M059J (cell line): Measurements from ENCODE around the gene SH3BP5. TPM values are rescaled to one million over a fixed set of nuclear protein-coding genes. Genes with fewer than 3 reads are reported as not detected.

Experiments used
- DNase-seq: peaks from one replicate; pipeline ENCODE4 v3.0.0-alpha.2; 2012; ENCODE audit warnings: low read depth
- total RNA-seq: library from RNA; depleted of rRNA; stranded (reverse); fragments of >200 nt; shearing (Covaris generic); gene quantifications from 2 replicates; pipeline ENCODE4 v1.2.3, GENCODE V29; 2014

The SH3BP5 gene
- total RNA-seq, 1 experiment from 2014 or later: 9.2 TPM

DNA sequence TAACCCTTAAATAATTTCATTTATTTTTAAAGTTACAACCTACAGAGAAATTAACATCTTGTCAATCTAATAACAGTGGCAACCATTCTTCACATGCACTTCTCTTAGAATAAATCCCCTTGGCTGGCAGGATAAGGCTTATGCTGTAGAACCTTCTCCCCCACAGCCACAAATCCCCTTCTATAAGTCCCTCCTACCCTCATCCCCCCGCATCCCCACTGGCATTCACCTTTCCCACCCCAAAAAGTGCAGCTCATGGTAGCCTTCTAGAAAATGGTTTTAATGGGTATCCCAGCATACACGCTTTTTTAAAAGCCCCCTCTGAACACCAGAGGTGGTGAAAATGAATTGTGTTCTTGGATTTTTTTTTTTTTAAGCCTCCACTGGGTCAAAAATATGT lies 77.2 kb downstream of the SH3BP5 start:
- DNase-seq: no peak

DNA sequence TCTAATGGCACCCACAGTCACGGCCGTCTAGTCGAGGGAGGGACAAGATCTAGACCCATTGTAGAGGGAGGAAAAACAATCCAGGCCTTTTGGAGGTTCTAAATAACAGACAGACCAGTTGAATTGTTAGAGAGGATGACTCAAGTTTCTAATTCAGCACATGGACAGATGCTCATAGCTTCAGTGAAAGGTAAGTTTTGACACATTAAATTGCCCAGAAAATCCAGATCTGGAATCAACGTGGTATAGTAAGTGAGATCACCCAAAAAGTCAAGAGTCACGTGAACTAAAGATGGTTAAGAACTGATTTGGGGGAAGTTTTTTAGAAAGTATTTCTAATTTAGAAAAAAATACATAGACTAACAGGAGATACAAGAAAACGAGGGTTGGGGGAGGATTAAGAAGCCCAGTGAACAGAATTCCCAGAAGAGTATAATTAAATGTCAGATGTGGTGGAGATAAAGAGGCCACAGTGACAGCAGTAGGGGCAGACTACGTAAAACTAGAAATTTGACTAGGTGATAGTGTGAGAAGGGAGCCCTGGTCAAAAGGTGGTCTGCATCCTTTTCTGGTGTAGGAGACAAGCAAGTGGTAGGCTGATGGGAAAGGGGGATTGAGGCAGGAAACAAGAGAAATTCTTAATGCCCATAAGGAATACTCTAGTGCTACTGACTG lies 79.2 kb downstream of the SH3BP5 start:
- DNase-seq: no peak

DNA sequence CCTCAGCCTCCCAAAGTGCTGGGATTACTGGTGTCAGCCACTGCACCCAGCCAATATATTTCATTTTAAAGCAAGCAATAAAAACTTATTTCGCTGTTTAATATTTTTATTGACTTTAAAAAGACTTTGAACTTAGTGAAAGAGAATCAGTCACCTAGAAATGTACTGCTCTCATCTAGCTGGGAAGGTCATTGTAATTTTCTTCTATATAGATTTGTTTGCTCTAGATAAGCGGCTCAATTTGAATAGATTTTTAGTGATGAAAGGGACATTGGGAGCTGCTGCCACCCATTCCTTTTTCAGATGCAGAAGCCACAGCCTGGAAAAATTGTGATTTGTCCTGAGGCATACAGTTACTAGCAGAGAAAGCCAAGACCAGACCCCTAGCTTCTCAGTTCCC lies 86.2 kb downstream of the SH3BP5 start:
- no peak for DNase-seq

DNA sequence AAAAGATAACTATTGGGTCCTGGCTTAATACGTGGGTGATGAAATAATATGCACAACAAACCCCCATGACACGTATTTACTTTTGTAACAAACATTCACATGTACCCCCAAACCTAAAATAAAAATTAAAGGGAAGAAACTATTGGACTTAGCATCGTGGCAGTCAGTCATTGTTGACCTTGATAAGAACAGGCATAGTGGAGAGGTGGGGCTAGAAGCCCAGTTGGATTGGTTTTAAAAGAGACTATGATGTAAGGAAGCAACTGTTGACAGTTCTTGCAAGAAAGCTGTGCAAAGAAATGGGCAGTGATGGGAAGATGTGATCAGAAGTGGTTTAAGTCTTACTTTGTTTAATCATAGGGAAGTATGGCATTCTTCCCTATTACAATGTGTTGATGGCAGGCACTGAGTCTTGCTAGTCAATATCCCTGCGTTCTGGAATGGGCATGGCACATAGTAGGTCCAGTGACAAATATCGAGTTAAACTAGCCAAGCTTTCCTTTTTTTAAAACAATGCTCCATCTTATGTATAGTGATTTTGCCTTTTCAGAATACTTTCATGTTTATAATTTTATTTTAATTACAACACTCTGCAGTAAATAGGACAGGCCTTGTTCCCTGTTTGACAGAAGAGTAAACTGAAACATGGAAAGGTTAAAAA lies 88.4 kb downstream of the SH3BP5 start:
- DNase-seq: no peak

DNA sequence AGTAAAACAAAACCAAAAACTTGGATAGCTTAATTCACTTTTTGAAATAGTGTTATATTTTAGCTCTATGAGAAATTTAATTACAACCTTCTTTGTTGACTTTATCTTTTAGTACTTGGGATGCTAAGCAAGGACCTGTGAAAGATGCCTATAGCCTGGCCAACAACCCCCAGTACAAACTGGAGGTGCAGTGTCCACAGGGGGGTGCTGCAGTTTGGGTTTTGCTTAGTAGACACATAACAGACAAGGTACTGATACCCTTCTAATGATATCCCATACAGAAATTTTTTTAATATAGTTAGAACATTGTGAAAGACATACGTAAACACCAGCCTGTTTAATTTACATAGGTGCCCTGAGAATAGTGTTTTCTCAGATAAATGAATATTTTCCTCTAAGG lies 91.0 kb downstream of the SH3BP5 start:
- DNase-seq: peak; percentile 6

DNA sequence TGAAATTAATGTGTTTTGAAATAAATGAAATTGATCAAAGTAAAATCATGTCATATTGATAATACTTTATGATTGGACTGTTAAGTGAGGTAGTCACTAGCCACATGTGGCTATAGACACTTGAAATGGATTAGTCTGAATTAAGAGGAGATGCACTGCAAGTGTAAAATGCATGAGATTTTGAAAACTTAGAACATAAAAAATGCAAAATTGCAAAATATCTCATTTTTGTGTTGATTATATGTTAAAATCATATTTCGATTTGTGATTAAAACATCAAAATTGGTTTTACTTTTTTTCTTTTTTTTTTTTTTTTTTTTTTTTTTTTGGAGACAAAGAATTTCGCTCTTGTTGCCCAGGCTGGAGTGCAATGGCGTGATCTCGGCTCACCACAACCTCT lies 103.1 kb downstream of the SH3BP5 start:
- DNase-seq: no peak

DNA sequence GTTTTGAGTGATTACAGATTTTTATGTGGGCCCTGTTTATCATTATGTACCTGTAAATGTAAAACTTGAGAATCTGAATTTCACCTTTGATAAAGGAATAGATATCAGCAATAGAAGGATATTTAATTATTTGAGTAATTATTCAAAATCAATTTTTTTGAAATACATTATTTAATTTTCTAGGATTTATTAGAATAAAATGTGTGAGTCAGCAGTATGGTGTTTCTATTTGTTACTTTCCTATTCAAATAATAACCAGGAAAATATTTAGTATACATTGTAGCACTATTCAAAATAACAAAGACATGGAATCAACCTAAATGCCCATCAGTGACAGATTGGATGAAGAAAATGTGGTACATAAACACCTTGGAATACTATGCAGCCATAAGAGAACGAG lies 104.2 kb downstream of the SH3BP5 start:
- no peak for DNase-seq

DNA sequence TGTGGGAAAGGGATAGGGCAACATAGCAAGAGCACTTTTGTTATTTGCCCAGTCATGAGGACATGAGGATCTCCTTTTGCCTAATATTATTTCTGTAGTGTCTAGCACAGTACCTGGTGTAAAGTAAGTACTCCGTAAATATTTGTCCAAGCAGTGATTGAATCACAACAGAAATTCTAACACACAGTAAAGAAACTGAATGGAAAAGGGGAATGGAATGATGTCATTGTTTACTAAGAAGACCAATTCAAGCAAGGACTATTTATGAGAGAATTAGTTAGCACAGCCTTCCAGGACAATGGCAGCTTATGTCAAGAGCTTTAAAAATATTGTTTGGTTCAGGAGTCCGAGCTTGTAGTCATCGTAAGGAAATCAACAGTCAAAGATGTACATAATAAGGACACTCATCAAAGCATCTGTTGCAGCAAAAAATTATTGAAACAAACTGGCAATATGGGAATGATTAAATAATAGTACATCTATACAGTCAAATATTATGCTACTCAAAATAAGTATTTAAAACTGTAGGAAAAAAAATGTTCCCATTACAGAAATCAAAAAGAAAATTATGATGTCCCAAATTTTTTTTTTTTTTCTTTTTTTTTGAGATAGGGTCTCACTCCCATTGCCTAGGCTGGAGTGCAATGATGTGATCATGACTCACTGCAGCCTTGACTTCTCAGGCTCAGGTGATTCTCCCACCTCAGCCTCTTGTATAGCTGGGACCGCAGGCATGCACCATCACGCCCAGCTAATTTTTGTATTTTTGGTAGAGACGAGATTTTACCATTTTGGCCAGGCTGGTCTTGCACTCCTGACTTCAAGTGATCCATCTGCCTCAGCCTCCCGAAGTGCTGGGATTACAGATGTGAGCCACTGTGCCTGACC lies 108.5 kb downstream of the SH3BP5 start:
- DNase-seq: peak; percentile 13

DNA sequence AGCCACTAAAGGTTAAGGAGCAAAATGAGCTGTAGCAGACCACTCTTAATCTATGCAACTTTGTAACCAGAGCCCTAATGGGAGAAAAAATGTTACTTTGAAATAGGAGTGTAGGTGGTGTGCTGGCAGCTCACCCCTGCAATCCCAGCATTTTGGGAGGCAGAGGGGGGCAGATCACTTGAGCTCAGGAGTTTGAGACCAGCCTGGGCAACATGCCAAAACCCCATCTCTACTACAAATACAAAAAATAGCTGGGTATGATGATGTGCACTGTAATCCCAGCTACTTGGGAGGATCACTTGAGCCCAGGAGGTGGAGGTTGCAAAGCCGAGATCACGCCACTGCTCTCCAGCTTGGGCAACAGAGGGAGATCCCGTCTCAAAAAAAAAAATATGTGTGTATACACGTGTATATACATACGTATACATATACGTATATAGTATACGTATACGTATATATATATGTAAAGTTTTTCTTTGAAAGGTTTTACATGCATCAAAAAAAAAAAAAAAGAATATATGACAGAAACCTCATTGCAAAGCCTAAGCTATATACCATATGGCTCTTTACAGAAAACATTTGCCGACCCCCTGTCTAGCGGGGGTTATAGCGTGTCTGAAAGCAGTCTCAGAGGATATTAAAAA lies 110.7 kb downstream of the SH3BP5 start:
- no peak for DNase-seq

DNA sequence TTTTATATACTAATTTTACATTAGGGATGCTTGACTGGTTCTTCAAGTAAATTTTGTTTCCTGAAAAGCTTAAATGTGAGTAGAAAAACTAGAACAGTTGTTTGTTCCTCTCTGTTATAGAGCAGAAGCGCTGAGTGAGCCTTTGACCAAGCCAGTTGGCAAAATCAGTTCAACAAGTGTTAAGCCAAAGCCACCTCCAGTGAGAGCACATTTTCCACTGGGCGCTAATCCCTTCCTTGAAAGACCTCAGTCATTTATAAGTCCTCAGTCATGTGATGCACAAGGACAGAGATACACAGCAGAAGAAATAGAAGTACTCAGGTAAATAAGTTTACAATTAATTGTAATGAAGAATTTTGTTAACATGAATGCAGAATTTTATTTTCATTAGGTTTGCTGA lies 111.7 kb downstream of the SH3BP5 start:
- DNase-seq: no peak

DNA sequence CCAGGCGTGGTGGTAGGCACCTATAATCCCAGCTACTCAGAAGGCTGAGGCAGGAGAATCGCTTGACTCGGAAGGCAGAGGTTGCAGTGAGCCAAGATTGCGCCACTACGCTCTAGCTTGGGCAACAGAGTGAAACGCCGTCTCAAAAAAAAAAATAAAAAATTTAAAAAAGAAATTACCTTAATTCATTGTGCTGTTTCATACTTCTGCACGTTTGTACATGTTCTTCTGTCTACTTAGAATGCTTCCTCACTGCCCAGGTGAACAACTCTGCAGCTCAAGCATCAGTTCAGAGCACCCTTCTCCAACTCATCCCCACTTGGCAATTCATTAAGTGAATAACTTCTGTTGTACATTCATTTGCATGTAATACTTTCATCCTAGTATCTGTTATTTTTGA lies 112.3 kb downstream of the SH3BP5 start:
- no peak for DNase-seq

DNA sequence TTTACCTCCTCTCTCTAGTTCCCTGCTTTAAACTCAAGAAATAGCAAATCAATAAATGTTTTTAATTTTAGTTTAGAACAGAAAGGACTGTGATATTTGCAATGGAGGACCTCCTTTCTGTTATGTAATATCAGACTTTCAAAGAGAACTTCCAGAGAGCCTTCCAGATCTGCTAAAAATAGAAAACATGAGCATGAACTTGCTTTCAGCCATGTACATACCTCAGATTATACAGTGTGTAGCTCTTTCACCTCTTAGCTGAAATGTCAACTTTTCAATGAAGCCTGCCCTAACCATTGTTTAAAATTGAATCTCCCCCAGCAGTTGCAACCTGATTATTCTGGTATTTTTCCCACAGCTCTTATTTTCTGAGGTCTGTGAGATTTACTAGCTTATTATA lies 113.7 kb downstream of the SH3BP5 start:
- no peak for DNase-seq

DNA sequence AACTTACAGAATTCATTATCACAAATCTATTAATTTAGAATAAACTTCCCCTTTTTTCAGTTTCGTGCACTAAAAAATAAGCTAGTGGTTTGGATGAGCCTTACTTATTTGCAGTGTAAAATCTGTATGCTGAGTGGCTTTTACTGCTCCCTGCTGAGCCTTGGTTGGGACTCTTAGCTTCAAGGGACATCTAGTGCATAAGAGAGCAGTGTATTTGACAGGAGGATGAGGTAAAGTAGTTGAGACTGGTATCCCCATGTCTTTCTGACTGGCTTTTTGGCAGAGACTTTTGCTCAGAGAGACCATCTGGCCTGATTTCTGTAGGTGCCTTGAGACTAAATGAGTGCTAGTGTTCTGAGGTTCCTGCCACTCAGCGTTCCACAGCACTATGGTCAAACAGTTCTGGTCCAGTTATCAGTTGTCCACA lies 114.5 kb downstream of the SH3BP5 start:
- DNase-seq: no peak

DNA sequence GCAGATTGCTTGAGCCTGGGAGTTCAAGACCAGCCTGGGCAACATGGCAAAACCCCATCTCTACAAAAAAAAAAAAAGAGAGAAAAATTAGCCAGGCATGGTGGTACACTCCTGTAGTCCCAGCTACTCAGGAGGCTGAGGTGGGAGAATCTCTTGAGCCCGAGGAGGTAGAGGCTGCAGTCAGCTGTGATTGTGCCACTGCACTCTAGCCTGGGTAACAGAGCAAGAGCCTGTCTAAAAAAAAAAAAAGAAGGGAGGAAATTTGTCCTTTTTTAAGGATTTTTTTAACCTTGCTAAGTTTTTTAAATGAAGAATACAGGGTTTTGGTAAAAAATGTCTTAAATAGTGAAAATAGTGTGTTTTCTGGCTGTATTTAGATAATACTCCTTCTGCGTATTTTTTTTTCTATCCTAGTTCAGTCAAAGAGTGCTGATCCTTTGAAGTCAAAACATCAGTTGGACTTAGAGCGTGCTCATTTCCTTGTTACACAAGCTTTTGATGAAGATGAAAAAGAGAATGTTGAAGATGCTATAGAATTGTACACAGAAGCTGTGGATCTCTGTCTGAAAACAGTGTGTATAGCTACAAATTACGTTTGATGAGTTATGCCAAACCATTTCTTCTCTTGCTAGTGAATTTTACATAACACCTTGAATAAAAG lies 115.2 kb downstream of the SH3BP5 start:
- DNase-seq: no peak

DNA sequence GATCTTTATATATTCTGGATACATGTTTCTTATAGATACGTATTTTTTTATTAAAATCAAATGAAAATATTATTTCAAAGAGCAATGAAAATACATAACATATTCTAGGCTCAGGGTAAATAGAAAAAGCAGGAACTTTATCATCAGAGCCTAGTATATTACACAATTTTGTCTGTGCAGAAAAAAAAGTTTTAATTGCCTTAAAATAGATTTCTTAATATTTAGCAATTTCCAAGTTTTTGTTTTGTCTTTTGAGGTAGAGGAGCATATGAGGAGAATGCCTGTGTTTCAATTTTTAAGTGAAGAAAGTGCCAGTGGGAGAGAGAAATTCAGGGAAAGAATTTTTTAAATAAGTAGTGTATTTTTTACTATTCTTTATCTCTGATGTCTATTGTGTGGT lies 115.9 kb downstream of the SH3BP5 start:
- DNase-seq: no peak

DNA sequence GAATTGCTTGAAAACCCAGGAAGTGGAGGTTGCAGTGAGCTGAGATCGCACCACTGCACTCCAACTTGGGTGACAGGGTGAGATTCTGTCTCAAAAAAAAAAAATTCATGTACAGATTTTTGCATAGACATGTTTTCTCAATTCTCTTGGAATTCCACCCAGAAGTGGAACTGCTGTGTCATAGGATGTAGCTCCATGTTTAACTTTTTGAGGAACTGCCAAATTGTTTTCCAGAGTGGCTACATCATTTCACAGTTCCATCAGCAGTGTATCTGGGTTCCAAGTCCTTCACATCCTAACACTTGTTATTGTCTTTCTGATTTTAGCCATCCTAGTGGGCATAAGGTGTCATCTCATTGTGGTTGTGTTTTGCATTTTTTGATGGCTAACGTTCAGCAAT lies 116.4 kb downstream of the SH3BP5 start:
- DNase-seq: no peak

DNA sequence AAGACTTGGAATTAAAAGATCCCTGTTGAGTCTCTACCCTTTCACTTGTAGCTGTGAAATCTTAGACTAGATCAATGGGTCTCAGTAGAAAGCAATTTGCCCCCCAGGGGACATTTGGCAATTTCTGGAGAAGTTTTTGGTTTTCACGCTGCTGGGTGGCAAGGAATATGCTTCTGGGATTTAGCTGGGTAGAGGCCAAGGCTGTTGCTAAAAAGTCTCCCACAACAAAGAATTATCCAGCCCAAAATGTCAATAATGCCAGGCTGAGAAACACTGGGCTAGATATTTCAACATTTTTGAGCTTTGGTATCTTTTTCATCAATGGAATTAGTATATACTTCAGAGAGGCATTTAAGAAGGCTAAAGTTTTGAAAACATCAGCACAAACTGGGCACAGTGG lies 117.6 kb downstream of the SH3BP5 start:
- DNase-seq: no peak

DNA sequence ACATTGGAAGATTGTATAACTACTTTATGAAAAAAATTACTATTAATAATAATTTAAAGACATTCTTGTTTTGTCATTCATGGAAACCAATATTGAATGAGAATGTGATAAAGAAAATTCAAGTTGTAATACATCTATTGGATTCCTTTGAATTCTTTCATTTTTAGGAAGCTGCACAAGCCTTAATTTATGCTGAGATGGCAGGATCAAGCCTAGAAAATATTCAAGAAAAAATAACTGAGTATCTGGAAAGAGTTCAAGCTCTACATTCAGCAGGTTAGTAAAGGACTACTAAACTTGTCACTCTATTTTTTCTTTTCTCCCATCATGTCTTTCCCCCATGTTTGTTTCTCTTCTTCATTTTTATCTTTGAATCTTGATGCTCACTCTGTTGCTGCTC lies 120.4 kb downstream of the SH3BP5 start:
- DNase-seq: no peak

DNA sequence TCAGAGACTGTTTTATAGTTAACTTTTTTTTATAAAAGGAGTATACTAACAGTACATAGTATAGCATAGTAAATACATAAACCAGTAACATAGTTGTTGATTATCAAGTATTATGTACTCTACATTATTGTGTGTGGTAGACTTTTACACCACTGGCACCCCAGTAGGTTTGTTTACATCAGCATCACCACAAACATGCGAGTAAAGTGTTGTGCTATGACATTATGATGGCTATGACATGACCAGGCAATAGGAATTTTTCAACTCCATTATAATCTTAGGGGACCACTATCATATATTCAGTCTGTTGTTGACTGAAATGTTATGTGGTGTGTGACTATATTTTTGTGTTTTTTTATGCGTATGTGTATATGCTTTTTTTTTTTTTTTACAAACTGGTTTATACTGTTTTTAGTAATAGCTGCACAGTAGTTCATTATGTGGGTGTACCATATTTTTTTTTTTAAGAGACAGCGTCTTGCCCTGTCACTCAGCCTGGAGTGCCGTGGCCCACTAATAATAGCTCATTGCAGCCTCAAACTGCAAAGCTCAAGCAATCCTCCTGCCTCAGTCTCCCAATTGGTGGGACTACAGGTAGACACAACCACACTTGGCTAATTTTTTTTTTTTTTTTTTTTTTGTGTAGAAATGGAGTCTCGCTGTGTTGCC lies 124.4 kb downstream of the SH3BP5 start:
- DNase-seq: peak; percentile 7

DNA sequence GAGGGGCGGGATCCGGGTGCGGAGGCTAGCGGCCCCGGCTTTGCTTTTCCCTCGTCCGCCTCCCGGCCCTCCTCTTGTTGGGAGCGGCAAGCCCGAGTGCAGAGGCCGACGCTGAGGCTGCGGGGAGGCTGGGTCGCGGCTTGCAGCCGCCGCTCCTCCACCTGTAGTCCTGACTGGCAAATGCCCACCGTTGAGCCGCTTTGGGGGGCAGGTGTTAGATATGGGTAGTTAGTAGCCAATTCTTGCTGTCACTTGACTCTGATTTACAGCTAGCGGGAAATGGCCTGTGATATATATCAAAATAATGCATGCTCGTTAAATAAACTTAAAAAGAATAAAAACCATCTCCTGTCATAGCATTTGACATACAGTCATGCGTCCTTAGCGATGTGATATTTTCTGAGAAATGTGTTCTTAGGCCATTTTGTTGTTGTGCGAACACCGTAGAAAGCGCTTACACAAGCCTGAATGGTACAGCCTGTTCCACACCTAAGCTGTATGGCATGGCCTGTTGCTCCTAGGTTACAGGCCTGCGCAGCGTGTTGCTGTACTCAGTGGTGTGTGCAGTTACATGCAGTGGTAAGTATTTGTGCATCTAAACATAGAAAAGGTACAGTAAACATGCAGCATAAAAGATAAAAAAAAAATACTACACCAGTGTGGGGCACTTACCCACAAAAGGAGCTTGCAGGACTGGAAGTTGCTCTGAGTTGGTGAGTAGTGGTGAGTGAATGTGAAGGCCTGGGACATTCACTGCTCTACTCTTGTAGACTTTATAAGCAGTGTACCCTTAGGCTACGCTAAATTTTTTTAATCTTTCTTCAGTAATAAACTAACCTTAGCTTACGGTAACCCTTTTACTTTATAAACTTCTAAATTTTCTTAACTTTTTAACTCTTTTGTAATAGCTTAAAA lies 125.5 kb downstream of the SH3BP5 start:
- DNase-seq: peak; percentile 51
